Activated naive CD8-positive, alpha-beta T cell treated with anti-CD3 and anti-CD28 coated beads, Interleukin-2, amount 50 U/mL, for 24 hours (primary cell): ENCODE results near the gene CTNNB1.
A peak's percentile ranks its signal among the peaks of the same experiment; 100 is the strongest.

Experiments used
- ATAC-seq: fragments of 150-1000 bp; cut with Tn5 transposase; one replicate; pipeline ENCODE4 v1.10.0; 2021
- DNase-seq: peaks from one replicate; pipeline ENCODE4 v3.0.0; 2021
- H3K27ac Mint-ChIP-seq: one replicate; pipeline ENCODE4 v1.8.0; 2021; ENCODE audit warnings: mild to moderate bottlenecking, mixed read lengths
- H3K27me3 Mint-ChIP-seq: one replicate; pipeline ENCODE4 v1.8.0; 2021; ENCODE audit warnings: mixed read lengths
- H3K36me3 Mint-ChIP-seq: one replicate; pipeline ENCODE4 v1.8.0; 2021; ENCODE audit warnings: low read depth, mixed read lengths
- H3K4me1 Mint-ChIP-seq: one replicate; pipeline ENCODE4 v1.8.0; 2021; ENCODE audit warnings: mixed read lengths
- H3K4me3 Mint-ChIP-seq: one replicate; pipeline ENCODE4 v1.8.0; 2021; ENCODE audit warnings: mild to moderate bottlenecking, moderate library complexity, mixed read lengths
- H3K9me3 Mint-ChIP-seq: one replicate; pipeline ENCODE4 v1.8.0; 2021; ENCODE audit warnings: mixed read lengths

CTNNB1 gene

DNA sequence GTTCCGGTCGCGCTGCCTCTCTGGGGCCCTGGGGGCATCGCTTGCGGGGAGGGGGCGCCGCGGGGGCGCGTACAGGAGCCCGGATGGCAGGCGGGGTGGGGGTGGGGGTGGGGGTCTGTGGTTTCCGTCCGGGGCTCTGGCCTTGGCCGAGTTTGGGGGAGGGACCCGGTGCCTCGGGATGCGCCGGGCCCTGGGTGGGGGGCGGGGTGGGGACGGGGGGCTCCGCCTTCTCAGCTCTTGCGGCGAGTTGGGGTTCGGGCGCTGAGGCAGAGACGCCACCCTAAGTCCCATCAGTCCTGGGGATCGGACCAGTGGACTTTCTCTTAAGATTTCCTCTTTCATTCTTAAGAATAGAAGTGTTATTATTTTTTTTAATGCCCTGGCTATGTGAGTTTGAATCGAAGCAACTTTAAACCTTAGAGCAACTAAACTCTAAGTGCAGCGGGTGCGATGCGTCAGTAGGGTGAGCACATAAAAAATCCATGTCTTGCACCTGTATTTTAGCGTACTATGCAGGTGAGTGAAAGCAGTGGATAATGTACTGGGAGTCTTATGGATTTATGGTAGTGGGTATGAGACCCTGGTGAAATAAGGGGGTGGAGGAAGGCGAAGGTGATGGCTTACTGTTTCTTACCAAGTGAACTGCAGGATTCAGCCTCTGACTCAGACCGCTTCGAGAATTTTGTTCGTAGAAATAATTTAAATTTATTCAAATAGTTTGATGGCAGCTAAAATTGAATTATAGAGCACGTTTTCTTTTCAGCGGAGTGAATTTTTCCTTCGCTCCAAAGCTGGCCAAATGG, 762 bp downstream of the CTNNB1 start:
- Mint-ChIP-seq H3K4me1 (peaks cover 48% of the 10 kb centered on the region), H3K9me3 (no peaks in the 10 kb centered on the region), H3K27me3 (peaks cover 20% of the 10 kb centered on the region), H3K36me3 (peaks cover 11% of the 10 kb centered on the region), H3K4me3 (peak overlapping the region; percentile 87), H3K27ac (peak overlapping the region; percentile 79)
- peak; percentile 48 for DNase-seq
- ATAC-seq = peak; percentile 33

DNA sequence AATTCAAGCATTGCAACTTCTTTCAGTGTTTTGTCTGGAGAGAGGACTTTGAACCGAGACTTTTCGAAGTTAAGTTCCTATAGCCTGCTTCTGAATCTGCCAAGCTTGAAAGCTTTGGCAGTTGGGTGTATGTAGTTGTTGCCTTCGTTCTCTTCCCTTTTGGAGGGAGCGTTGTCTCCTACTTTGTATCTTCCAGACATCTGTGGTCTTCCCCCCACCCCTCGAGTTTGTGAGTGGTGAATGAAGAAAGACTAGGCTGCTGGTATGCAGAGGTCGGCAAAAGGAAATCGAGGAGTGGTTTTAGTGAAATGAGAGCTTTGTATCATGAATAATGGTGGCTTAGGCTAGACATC, 1.3 kb downstream of the CTNNB1 start:
- Mint-ChIP-seq H3K36me3 (peaks cover 11% of the 10 kb centered on the region), H3K27ac (peak overlapping the region; percentile 79)

DNA sequence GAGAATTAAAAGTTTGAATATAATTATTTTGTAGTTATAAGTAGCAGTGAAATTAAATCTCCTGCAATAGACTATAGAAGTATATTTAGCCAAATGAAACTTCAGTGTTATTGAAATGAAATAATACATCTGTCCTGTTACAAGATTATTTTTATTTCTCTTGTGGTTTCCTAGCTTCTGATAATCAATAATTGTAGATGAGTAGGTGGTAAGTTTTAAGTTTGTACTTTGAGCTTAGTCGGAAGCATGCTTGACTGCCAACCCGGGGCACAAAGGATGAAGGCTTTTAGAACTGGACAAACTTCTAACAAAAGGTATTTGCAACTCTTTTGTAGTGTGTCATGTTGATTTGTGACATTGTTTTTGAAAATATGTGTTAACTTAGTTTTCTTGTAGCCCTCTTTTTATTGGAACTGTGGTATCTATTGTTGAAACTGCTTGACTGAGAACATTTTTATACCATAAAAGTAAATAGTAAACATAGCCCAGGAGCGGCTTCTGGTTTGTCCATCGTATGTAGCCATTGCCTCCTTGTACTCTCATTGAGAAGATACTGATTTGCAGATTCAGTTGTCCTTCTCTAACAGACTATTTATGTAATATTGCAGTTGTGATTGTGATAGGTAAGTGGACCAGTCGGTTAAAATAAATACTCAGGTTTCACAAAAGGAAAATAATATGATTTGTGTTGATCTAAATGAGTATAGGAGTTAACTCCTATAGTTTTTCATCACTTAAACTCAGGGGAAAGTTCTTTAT, 2.9 kb downstream of the CTNNB1 start:
- Mint-ChIP-seq H3K36me3 (peaks cover 11% of the 10 kb centered on the region), H3K27ac (no peak overlapping the region), H3K27me3 (peaks cover 4% of the 10 kb centered on the region), H3K4me1 (peaks cover 69% of the 10 kb centered on the region), H3K4me3 (peak overlapping the region; percentile 86), H3K9me3 (no peaks in the 10 kb centered on the region)
- no peak for ATAC-seq
- DNase-seq = no peak

More for the DNA sequence above, 1.3 kb downstream of the CTNNB1 start:
- H3K27me3 Mint-ChIP-seq = peaks cover 19% of the 10 kb centered on the region
- DNase-seq (no peak), ATAC-seq (no peak)
- peak overlapping the region; percentile 86 for H3K4me3 Mint-ChIP-seq
- H3K4me1 Mint-ChIP-seq = peaks cover 53% of the 10 kb centered on the region
- no peaks in the 10 kb centered on the region for H3K9me3 Mint-ChIP-seq

DNA sequence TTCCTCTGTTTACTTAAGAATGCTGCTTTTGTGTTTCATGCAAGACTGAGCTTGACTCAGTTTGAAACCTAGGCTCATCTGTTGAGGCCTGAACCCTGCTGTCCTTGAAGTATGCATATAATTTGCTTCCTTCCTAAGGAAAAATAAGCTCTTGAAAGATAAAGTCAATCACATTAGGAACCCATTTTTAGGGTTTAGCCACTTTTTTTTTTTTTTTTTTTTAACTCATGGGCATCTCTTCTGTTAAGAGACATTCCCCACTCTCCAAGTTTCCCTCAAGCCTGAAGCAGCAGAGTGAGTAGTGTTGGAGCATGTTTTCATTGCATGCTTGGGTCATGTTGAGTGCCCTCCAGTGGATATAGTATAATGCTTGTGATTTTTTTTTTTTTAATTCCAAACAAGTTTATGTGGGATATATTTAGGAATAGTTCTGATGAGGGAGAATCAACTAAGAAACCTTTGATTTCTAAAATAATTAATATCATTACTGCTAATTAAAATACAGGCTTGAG, 3.6 kb downstream of the CTNNB1 start:
- Mint-ChIP-seq H3K27me3 (no peaks in the 10 kb centered on the region), H3K4me3 (peak overlapping the region; percentile 86), H3K4me1 (peaks cover 75% of the 10 kb centered on the region), H3K9me3 (no peaks in the 10 kb centered on the region), H3K36me3 (peaks cover 11% of the 10 kb centered on the region), H3K27ac (no peak overlapping the region)
- no peak for DNase-seq
- no peak for ATAC-seq

DNA sequence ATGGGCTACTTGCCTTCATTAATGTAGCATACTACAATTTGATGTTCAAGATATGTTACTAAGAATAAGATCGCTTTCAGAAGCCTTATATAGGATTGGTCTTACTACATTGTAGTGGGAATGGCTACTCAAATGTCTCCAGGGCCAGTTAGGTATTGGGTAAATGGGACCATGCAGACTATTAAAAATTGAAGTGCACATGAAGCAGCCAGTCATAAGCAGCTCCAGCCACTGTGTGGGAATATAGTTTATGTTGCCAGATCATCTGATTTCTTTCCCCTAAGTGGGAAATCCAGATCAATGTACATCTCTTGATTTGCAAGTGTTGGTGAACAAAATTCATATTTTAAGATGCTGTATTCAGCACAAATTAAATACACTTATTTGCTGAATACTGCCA, 5.1 kb downstream of the CTNNB1 start:
- Mint-ChIP-seq H3K4me3 (no peak overlapping the region), H3K27me3 (no peaks in the 10 kb centered on the region), H3K36me3 (peaks cover 23% of the 10 kb centered on the region), H3K4me1 (peaks cover 85% of the 10 kb centered on the region), H3K27ac (no peak overlapping the region), H3K9me3 (peaks cover 8% of the 10 kb centered on the region)
- no peak for ATAC-seq
- no peak for DNase-seq

DNA sequence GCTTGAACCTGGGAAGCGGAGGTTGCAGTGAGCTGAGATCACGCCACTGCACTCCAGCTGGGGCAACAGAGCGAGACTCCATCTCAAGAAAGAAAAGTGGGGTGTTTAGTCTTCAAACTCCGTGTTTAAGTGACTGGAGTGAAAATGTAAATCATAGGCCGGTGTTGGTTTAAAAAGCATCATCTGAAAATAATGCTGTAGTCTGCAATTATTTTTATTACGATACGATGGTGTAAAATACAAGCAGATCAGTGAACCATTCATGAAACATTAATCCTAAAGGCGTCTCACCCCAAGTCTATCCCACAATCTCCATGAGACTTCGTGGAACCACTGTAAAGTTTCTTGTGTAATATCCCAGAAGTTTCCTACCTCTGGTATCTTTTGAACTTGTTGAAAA, 6.3 kb downstream of the CTNNB1 start:
- H3K36me3 Mint-ChIP-seq = peaks cover 28% of the 10 kb centered on the region
- peaks cover 11% of the 10 kb centered on the region for H3K9me3 Mint-ChIP-seq
- ATAC-seq (no peak), DNase-seq (no peak)
- H3K27ac Mint-ChIP-seq = no peak overlapping the region
- H3K27me3 Mint-ChIP-seq = no peaks in the 10 kb centered on the region
- peaks cover 90% of the 10 kb centered on the region for H3K4me1 Mint-ChIP-seq
- no peak overlapping the region for H3K4me3 Mint-ChIP-seq

DNA sequence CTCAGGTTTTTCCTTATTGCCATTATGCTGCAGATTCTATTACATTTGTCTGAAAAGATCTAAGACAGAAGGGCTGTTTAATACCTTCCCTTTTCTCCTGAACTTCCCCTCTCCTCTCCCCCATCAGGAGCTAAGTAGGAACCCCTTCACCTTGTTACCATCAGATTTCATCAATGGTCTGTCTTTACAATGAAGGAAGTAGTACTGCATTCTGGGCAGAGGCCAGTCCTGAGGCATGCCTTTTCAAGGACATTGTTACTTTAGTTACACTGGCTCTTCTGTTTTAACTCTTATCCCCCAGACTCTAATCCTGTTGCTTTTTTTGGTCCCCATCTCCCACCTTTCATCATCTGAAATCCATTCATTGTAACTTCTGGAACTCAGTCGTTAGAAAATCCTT, 8.1 kb downstream of the CTNNB1 start:
- no peak for DNase-seq
- no peak for ATAC-seq
- H3K27me3 Mint-ChIP-seq = no peaks in the 10 kb centered on the region
- H3K4me1 Mint-ChIP-seq = peaks cover 84% of the 10 kb centered on the region
- peak overlapping the region; percentile 41 for H3K27ac Mint-ChIP-seq
- H3K9me3 Mint-ChIP-seq = peaks cover 11% of the 10 kb centered on the region
- H3K4me3 Mint-ChIP-seq = no peak overlapping the region
- peaks cover 27% of the 10 kb centered on the region for H3K36me3 Mint-ChIP-seq

DNA sequence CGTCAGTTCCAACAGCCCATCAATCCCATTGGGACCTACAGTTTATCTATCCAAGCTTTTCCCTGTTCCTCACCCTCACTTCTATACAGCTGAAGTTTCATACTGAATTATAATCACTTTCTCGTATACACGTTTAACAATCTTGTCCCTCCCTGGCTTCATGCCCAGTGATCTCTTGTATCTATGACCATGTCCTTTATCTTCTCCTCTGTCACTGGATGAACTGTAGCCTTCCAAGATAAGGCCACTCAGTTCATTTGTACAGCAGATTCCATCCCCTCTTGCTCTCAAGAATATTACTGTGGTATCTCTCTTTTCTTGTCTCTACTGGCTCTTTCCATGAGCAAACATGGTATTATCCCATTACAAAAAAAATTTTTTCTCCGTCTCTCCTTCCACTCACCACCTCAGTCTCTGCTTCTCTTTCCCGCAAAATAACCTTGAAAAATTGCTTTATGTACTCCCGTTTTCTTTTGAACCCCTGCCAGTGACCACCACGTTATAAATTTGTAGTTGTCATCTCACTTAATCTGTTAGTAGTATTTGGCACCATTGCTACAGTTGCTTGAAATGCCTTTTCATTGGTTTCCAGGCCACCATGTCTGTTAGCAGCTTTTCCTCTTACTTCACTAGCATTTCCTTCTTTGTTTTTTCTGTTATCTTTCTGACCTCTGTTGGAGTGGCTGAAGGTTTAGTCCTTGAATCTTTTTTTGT, 9.4 kb downstream of the CTNNB1 start:
- DNase-seq (no peak), ATAC-seq (no peak)
- no peak overlapping the region for H3K4me3 Mint-ChIP-seq
- H3K27ac Mint-ChIP-seq = peak overlapping the region; percentile 1
- no peaks in the 10 kb centered on the region for H3K27me3 Mint-ChIP-seq
- peaks cover 11% of the 10 kb centered on the region for H3K9me3 Mint-ChIP-seq
- H3K36me3 Mint-ChIP-seq = peaks cover 24% of the 10 kb centered on the region
- peaks cover 85% of the 10 kb centered on the region for H3K4me1 Mint-ChIP-seq

DNA sequence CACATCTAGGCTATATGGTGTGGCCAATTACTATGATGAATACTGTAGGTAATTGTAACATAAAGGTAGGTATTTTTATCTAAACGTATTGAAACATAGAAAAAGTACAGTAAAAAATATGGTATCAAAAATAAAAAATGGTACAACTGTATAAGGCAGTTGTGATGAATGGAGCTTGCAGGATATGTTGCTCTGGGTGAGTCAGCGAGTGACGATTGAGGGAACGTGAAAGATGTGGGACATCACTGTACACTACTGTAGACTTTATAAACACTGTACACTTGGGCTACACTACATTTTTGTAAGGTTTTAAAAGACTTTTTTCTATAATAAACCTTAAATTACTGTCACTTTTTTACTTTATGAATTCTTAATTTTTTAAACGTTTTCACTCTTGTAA, 10.3 kb downstream of the CTNNB1 start:
- H3K4me3 Mint-ChIP-seq = no peak overlapping the region
- DNase-seq = no peak
- H3K9me3 Mint-ChIP-seq = peaks cover 11% of the 10 kb centered on the region
- no peaks in the 10 kb centered on the region for H3K27me3 Mint-ChIP-seq
- no peak overlapping the region for H3K27ac Mint-ChIP-seq
- H3K4me1 Mint-ChIP-seq = peaks cover 85% of the 10 kb centered on the region
- peaks cover 24% of the 10 kb centered on the region for H3K36me3 Mint-ChIP-seq
- ATAC-seq = no peak

DNA sequence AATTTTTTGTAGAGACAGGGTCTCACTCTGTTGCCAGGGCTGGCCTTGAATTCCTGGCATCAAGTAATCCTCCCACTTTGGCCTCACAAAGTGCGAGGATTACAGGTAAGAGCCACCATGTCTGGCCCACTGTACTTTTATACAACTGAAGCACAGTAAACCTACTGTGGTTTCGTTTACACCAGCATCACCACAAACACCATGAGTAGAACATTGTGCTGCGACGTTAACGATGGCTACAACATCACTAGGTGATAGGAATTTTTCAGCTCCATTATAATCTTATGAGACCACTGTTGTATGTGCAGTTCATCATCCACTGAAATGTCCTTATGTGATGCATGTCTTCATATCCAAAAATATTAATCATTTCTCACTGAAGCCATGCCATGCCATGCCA, 11.7 kb downstream of the CTNNB1 start:
- peaks cover 84% of the 10 kb centered on the region for H3K4me1 Mint-ChIP-seq
- peaks cover 24% of the 10 kb centered on the region for H3K36me3 Mint-ChIP-seq
- H3K4me3 Mint-ChIP-seq = no peak overlapping the region
- DNase-seq (no peak), ATAC-seq (no peak)
- H3K27ac Mint-ChIP-seq = no peak overlapping the region
- H3K9me3 Mint-ChIP-seq = peaks cover 11% of the 10 kb centered on the region
- H3K27me3 Mint-ChIP-seq = no peaks in the 10 kb centered on the region

DNA sequence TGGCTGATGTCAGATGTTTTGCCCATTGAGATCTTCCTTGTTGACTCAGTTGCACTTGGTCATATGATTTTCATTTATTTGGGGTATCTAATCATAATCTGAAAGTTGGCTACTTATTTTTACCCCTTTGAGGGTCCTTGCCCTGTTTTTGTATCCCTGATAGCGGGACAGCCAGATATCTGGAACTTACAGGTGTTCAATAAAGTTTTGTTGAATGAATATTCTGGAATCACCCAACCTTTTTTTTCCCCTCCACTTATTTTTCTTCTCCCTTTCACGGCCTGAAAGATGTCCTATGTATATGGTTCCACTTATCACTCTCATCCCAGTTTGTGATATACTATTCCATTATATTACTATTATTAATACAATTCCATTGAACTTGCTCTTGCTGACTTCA, 12.8 kb downstream of the CTNNB1 start:
- no peak for DNase-seq
- Mint-ChIP-seq H3K27ac (no peak overlapping the region), H3K27me3 (no peaks in the 10 kb centered on the region), H3K36me3 (peaks cover 24% of the 10 kb centered on the region), H3K4me1 (peaks cover 81% of the 10 kb centered on the region), H3K4me3 (no peak overlapping the region), H3K9me3 (peaks cover 11% of the 10 kb centered on the region)
- no peak for ATAC-seq

DNA sequence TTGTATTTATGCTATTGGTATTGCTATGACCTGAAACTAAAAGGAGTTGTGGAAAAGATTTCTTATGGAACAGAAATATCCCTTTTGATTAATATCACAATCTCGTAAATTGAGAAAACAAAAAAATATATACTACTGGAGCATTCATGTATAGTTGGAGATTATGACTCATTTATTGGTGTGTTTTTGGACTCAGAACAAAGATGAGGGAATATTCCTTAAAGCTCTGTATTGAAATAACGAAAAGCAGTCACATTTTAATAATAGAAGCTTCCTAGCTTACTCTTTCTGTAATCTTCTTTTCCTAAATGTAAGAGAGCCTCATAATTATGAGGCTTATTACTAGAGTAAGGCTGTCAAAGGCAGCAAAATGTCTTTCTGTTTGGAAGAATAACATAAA, 14.3 kb downstream of the CTNNB1 start:
- H3K9me3 Mint-ChIP-seq = peaks cover 11% of the 10 kb centered on the region
- ATAC-seq (no peak), DNase-seq (no peak)
- no peak overlapping the region for H3K4me3 Mint-ChIP-seq
- H3K4me1 Mint-ChIP-seq = peaks cover 80% of the 10 kb centered on the region
- H3K27me3 Mint-ChIP-seq = no peaks in the 10 kb centered on the region
- peaks cover 20% of the 10 kb centered on the region for H3K36me3 Mint-ChIP-seq
- H3K27ac Mint-ChIP-seq = peak overlapping the region; percentile 33

DNA sequence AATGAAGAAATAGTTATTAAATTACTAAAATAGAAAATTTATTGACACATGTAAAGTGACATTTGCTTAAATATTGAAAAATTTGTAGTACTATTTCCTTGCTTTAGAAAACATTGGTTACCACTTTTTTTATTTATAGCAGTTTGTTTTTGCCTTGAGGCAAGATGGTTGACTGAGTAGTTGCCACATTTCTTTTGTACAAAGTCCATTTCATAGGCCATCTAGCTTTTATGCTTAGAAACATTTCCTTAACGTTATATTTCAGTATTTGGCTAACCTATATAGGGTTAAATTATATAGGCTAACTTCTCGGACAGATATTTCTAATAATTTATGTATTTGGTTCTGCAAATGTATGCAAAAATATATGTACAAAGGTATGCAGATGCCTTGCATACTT, 17.1 kb downstream of the CTNNB1 start:
- DNase-seq (no peak), ATAC-seq (no peak)
- no peak overlapping the region for H3K27ac Mint-ChIP-seq
- no peak overlapping the region for H3K4me3 Mint-ChIP-seq
- H3K36me3 Mint-ChIP-seq = peaks cover 9% of the 10 kb centered on the region
- peaks cover 91% of the 10 kb centered on the region for H3K4me1 Mint-ChIP-seq
- H3K27me3 Mint-ChIP-seq = no peaks in the 10 kb centered on the region
- no peaks in the 10 kb centered on the region for H3K9me3 Mint-ChIP-seq

DNA sequence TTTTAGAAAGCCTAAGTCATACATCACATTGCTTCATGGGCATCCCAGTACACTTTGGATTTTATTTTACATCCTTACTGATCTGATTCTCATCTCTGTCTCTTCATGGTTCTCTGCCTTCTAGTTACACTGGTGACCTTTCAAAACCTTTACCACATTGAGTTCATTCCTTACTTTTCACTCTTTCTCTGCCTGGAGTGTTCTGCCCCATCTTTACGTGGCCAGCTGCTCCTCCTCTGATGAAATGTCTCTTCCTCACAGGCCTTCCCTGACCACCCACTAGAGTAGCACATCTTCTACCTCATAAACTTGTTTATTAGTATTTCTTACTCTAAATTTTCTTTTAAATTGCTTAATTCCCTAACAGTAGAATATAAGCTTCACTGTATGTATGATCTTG, 17.7 kb downstream of the CTNNB1 start:
- peaks cover 91% of the 10 kb centered on the region for H3K4me1 Mint-ChIP-seq
- no peak overlapping the region for H3K4me3 Mint-ChIP-seq

More for the DNA sequence above, 17.7 kb downstream of the CTNNB1 start:
- peak; percentile 57 for ATAC-seq
- H3K27ac Mint-ChIP-seq = peak overlapping the region; percentile 37
- H3K27me3 Mint-ChIP-seq = no peaks in the 10 kb centered on the region
- peaks cover 9% of the 10 kb centered on the region for H3K36me3 Mint-ChIP-seq
- H3K9me3 Mint-ChIP-seq = no peaks in the 10 kb centered on the region
- DNase-seq = no peak
